Adrenal gland (tissue), 5 donors: ENCODE results near the gene NAT8L.

ENCODE experiments used
- CTCF ChIP-seq, 6 experiments: fragments of 450-650 bp in 4 of 6; fragments of 200-600 bp in 2 of 6; sonication (generic) in 1 of 6; IDR thresholded peaks; 1 replicate in 5 of 6; 2 replicates in 1 of 6; pipeline versions ENCODE4 v1.5.1 to v1.8.0; 2016 to 2021; ENCODE audit warnings: antibody characterized with exemption in 6 of 6, mild to moderate bottlenecking in 2 of 6, moderate library complexity in 1 of 6
- POLR2A ChIP-seq, 2 donors: fragments of 450-650 bp; IDR thresholded peaks; one replicate each; pipeline ENCODE4 v1.6.1; 2017; ENCODE audit warnings: antibody characterized with exemption in 2 of 2, mild to moderate bottlenecking in 2 of 2, moderate library complexity in 1 of 2
- donor health status: DM: no; HTN: no; CAD: no.

DNA sequence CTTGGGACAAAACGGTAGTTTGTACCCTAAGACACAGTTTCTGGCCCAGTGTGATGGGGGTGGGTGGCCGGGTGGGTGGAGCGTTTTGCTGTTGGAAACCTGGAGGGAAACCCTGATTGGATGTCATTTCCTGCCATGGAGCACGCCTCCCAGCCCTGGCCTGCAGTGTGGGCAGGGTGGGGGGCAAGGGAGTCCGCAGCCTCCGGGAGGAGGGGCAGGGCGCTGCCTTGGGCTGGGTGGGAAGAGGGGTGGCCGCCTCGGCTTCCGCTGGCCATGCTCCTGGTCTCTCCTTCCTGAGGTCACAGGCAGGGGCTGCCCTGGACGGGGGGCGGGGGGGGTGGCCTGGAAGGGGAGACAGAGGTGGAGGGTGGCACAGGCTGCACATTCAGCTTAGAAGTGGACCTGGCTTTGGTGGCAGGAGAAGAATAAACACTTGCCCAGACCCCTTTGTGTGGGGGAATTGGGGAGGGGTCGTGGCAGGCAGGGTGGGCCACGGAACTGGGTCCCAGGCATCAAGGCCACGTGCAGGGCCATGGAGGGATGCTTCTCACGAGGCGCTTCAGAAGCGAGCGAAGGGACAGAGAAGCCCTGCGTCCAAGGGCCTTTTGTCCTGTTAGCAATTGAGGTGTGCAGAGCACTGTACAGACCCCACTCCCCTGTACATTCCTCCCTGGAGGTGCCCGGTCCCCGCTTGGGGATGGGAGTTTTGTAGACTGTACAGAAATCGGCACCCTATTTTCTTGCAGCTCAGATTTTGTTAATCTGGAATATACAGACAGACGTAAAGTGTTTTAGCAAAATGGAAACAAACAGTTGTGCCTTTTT lies 6.2 kb downstream of the NAT8L start:
- TF ChIP-seq CTCF (IDR thresholded peaks at IDR 0.05) (no peak), POLR2A (IDR thresholded peaks at IDR 0.05) (no peak)
